Measurements from ENCODE around the gene SURF1.
"Not testable (repeated sequence)": the region's sequence is repeated elsewhere in the genome, so short reads cannot be mapped to it uniquely, and the experiment has no call there.

The SURF1 gene

GRCh38 chr9:133331221-133331620 lies 25.1 kb downstream of the SURF1 start:
- no peak for DNase-seq (ENCODE audit: low read depth)
- no peak for TF ChIP-seq CTCF (conservative IDR thresholded peaks at IDR 0.05; ENCODE audit: low read depth, low read length)

GRCh38 chr9:133329306-133330156 lies 26.8 kb downstream of the SURF1 start:
- TF ChIP-seq CTCF (conservative IDR thresholded peaks at IDR 0.05; ENCODE audit: low read depth, low read length) = peak; percentile 68
- DNase-seq (ENCODE audit: low read depth) = peak; percentile 37

More at GRCh38 chr9:133331221-133331620, 25.1 kb downstream of the SURF1 start:
- H3K4me3 ChIP-seq (ENCODE audit: low read depth, low read length) = no peak overlapping the region

DNA sequence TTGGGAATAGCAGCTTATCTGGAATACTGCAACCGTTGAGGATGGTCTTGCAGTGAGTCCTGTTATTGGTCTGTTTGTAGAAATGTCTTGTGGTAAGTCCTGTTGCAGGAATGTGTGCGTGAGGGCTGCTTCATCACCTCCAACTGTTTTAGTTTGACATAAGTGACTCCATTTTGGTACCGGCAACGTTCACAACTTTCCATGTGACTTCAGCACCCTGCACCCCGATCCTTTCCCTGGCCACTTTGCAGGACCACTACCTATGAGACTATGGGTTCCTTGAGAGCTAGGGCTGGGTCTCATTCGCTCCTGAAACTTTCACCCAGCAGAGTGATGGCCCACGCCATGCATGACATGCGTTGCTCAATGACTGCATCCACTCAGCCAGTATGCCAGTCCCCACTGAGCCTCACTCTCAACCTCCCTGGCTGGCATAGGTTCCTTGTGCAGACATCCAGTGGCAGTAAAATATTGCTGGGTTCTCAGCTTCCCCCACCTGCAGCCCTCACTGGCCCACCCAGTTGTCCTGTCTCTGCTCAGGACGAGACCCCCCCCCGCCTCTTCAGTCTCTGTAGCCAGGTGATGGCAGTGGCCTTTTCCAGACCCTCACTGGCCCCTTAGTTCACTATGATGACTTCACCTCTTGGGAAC lies 28.3 kb downstream of the SURF1 start:
- TF ChIP-seq CTCF (conservative IDR thresholded peaks at IDR 0.05; ENCODE audit: low read depth, low read length) = no peak
- no peak overlapping the region for H3K4me3 ChIP-seq (ENCODE audit: low read depth, low read length)
- no peak for DNase-seq (ENCODE audit: low read depth)

More at GRCh38 chr9:133329306-133330156, 26.8 kb downstream of the SURF1 start:
- not testable (repeated sequence) for H3K4me3 ChIP-seq (ENCODE audit: low read depth, low read length)

GRCh38 chr9:133327021-133327420 lies 29.3 kb downstream of the SURF1 start:
- not testable (repeated sequence) for DNase-seq (ENCODE audit: low read depth); H3K4me3 ChIP-seq (ENCODE audit: low read depth, low read length)

GRCh38 chr9:133323991-133324703 lies 32.1 kb downstream of the SURF1 start:
- TF ChIP-seq CTCF (conservative IDR thresholded peaks at IDR 0.05; ENCODE audit: low read depth, low read length) = no peak
- DNase-seq (ENCODE audit: low read depth) = no peak
- no peak overlapping the region for H3K4me3 ChIP-seq (ENCODE audit: low read depth, low read length)

- no peak for TF ChIP-seq CTCF (conservative IDR thresholded peaks at IDR 0.05; ENCODE audit: low read depth, low read length)
- no peak overlapping the region for H3K4me3 ChIP-seq (ENCODE audit: low read depth, low read length)
- DNase-seq (ENCODE audit: low read depth) = no peak
These were observed 33.1 kb downstream of the SURF1 start for GRCh38 chr9:133323211-133323610.

GRCh38 chr9:133322701-133323100 lies 33.6 kb downstream of the SURF1 start:
- no peak for TF ChIP-seq CTCF (conservative IDR thresholded peaks at IDR 0.05; ENCODE audit: low read depth, low read length)
- no peak overlapping the region for H3K4me3 ChIP-seq (ENCODE audit: low read depth, low read length)
- no peak for DNase-seq (ENCODE audit: low read depth)
